ENCODE results near the gene KIAA0319L. TPM values are rescaled to one million over a fixed set of nuclear protein-coding genes. Genes with fewer than 3 reads are reported as not detected.

The KIAA0319L gene
- total RNA-seq, 2 donors from 2014 or later, result 109 to 124 TPM

GRCh38 chr1:35554266-35555211 lies 2.7 kb downstream of the KIAA0319L start:
- no peaks in the 10 kb centered on the region for H3K9me3 ChIP-seq
- TF ChIP-seq POLR2AphosphoS5 (IDR thresholded peaks at IDR 0.05), result peak; percentile 84
- no peak for TF ChIP-seq POLR2A (IDR thresholded peaks at IDR 0.05)
- TF ChIP-seq, protein P1, sequence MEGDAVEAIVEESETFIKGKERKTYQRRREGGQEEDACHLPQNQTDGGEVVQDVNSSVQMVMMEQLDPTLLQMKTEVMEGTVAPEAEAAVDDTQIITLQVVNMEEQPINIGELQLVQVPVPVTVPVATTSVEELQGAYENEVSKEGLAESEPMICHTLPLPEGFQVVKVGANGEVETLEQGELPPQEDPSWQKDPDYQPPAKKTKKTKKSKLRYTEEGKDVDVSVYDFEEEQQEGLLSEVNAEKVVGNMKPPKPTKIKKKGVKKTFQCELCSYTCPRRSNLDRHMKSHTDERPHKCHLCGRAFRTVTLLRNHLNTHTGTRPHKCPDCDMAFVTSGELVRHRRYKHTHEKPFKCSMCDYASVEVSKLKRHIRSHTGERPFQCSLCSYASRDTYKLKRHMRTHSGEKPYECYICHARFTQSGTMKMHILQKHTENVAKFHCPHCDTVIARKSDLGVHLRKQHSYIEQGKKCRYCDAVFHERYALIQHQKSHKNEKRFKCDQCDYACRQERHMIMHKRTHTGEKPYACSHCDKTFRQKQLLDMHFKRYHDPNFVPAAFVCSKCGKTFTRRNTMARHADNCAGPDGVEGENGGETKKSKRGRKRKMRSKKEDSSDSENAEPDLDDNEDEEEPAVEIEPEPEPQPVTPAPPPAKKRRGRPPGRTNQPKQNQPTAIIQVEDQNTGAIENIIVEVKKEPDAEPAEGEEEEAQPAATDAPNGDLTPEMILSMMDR (IDR thresholded peaks at IDR 0.05), result no peak
- H3K4me1 ChIP-seq (replicated peaks), result peaks cover 3% of the 10 kb centered on the region
- H3K4me3 ChIP-seq, result no peak overlapping the region
- DNase-seq (ENCODE audit: low spot score), result peak; percentile 89
- no peaks in the 10 kb centered on the region for H3K36me3 ChIP-seq
- H3K27me3 ChIP-seq (replicated peaks; ENCODE audit: insufficient read depth), result no peaks in the 10 kb centered on the region
- 19% methylated on average over 7 of the region's 7 CpGs for WGBS
- peak overlapping the region; percentile 29 to 40 for H3K27ac ChIP-seq
- intact Hi-C loops (cut with DNase I), result loop anchor here (5.0 kb wide), 1 partner anchor 362 kb away; the partner anchor contains the start of gene SFPQ

- TF ChIP-seq, protein P1 (IDR thresholded peaks at IDR 0.05), result no peak
- TF ChIP-seq POLR2A (IDR thresholded peaks at IDR 0.05), result no peak
- no peak for TF ChIP-seq POLR2AphosphoS5 (IDR thresholded peaks at IDR 0.05)
- no peak overlapping the region for H3K4me3 ChIP-seq
- H3K36me3 ChIP-seq, result no peaks in the 10 kb centered on the region
- peak overlapping the region; percentile 29 to 40 for H3K27ac ChIP-seq
- H3K9me3 ChIP-seq, result no peaks in the 10 kb centered on the region
- no peaks in the 10 kb centered on the region for H3K27me3 ChIP-seq (replicated peaks; ENCODE audit: insufficient read depth)
- DNase-seq (ENCODE audit: low spot score), result no peak
- 35% methylated on average over 2 of the region's 2 CpGs for WGBS
- intact Hi-C loops (cut with DNase I), result no loop called here
- H3K4me1 ChIP-seq (replicated peaks), result peaks cover 3% of the 10 kb centered on the region
Measured at GRCh38 chr1:35553851-35554250, 3.4 kb downstream of the KIAA0319L start.

GRCh38 chr1:35546614-35547013 lies 10.6 kb downstream of the KIAA0319L start:
- no peaks in the 10 kb centered on the region for H3K36me3 ChIP-seq
- no peak for DNase-seq (ENCODE audit: low spot score)
- 92% methylated on average over 1 of the region's 1 CpG for WGBS
- no peak overlapping the region for H3K27ac ChIP-seq
- H3K9me3 ChIP-seq, result no peaks in the 10 kb centered on the region
- no peak overlapping the region for H3K4me3 ChIP-seq
- intact Hi-C loops (cut with DNase I), result no loop called here
- TF ChIP-seq, protein P1 (IDR thresholded peaks at IDR 0.05), result no peak
- TF ChIP-seq POLR2AphosphoS5 (IDR thresholded peaks at IDR 0.05) (no peak), POLR2A (IDR thresholded peaks at IDR 0.05) (no peak)
- H3K27me3 ChIP-seq (replicated peaks; ENCODE audit: insufficient read depth), result no peaks in the 10 kb centered on the region
- H3K4me1 ChIP-seq (replicated peaks), result no peaks in the 10 kb centered on the region

DNA sequence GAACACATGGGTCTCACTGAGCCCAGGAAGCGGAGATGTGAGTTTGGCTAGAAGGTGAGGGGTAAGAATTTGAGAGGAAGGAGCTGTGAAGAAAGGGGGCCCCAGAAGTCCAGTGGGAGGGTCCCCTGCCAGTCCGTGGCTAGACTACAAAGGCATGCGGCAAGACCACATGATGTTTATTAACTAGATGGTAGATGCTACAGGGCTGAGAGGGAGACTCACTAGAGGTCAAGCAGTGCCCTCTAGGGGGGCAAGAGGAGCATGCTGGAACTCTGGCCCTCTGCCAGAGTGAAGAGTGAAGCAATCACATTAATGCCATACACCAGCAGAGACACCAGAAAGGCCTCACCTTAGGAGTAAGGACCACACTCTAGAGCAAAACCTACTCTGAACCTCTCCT lies 12.2 kb downstream of the KIAA0319L start:
- intact Hi-C loops (cut with DNase I), result no loop called here
- WGBS, result 73% methylated on average over 3 of the region's 3 CpGs
- Histone ChIP-seq H3K36me3 (no peaks in the 10 kb centered on the region), H3K9me3 (no peaks in the 10 kb centered on the region), H3K4me1 (replicated peaks) (no peaks in the 10 kb centered on the region), H3K4me3 (no peak overlapping the region), H3K27me3 (replicated peaks; ENCODE audit: insufficient read depth) (no peaks in the 10 kb centered on the region), H3K27ac (no peak overlapping the region)
- TF ChIP-seq, protein P1 (IDR thresholded peaks at IDR 0.05), result peak in 1 of 4 experiments; percentile 11
- no peak for TF ChIP-seq POLR2A (IDR thresholded peaks at IDR 0.05)
- DNase-seq (ENCODE audit: low spot score), result no peak

Measured in prostate gland (tissue), 2 donors.